Measurements from ENCODE around the gene CLOCK. TPM values are rescaled to one million over a fixed set of nuclear protein-coding genes. Genes with fewer than 3 reads are reported as not detected.

The CLOCK gene
- total and polyA plus RNA-seq, 9 of the 15 experiments (the other 6 are each of a cell fraction or from before 2014, with no cell fraction given), result 3.7 to 14.4 (median 9.4) TPM

DNA sequence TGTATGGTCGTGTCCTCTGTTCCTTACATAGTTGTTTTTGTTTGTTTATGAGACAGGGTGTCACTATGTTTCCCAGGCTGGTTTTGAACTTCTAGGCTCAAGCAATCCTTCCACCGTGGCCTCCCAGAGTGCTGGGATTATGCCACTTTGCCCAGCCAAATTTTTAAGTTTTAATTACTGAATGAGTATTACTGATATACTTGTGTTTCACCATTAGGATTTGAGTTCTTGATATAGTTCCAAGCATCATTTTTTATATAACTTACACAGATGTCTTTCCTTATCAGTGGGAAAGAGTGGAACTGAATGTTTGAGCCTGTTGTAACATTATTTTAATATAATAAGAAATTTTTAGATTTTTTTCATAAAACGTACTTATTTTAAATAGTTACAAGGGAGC, 130.5 kb downstream of the CLOCK start:
- H3K79me2 ChIP-seq (ENCODE audit: control insufficient read depth, insufficient read depth, low read length), result peaks cover 40% of the 10 kb centered on the region
- ChIA-PET POLR2A (interaction anchor here (0.6 to 0.8 kb wide), 3 partner anchors 18 to 289 kb away, joined by 3 read pairs; no protein-coding TSS in a partner anchor), CTCF (ENCODE audit: low intra/inter-chr PET ratio) (no interaction called here)
- no peak for ATAC-seq
- no peaks in the 10 kb centered on the region for H3K9me3 ChIP-seq (replicated peaks; ENCODE audit: control insufficient read depth, insufficient read depth, low read depth, low read length)
- in situ Hi-C loops (cut with MboI) (no loop called here), intact Hi-C loops (cut with micrococcal nuclease) (no loop called here)
- no peak overlapping the region for H3K9ac ChIP-seq (ENCODE audit: insufficient read depth in 1 of 2, low read depth in 2 of 2, low read length in 2 of 2)
- WGBS (ENCODE audit: insufficient coverage, low coverage, missing lambda C conversion rate), result 73% methylated on average over 3 of the region's 3 CpGs
- H2AFZ ChIP-seq (ENCODE audit: low read depth, low read length), result no peak overlapping the region
- TF ChIP-seq CAMTA2 (CRISPR knock-in tag; conservative IDR thresholded peaks at IDR 0.05), result no peak
- TF ChIP-seq SMARCE1 (IDR thresholded peaks at IDR 0.05), result no peak
- TF ChIP-seq, protein P1, sequence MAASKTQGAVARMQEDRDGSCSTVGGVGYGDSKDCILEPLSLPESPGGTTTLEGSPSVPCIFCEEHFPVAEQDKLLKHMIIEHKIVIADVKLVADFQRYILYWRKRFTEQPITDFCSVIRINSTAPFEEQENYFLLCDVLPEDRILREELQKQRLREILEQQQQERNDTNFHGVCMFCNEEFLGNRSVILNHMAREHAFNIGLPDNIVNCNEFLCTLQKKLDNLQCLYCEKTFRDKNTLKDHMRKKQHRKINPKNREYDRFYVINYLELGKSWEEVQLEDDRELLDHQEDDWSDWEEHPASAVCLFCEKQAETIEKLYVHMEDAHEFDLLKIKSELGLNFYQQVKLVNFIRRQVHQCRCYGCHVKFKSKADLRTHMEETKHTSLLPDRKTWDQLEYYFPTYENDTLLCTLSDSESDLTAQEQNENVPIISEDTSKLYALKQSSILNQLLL (CRISPR knock-in tag; IDR thresholded peaks at IDR 0.05; ENCODE audit: borderline replicate concordance), result no peak
- no peak for TF ChIP-seq ZNF384 (IDR thresholded peaks at IDR 0.05; ENCODE audit: low read depth, low read length)
- no peak for TF ChIP-seq RB1 (IDR thresholded peaks at IDR 0.05; ENCODE audit: low read depth)
- no peak for TF ChIP-seq NR2C1 (IDR thresholded peaks at IDR 0.05)
- no peak for TF ChIP-seq NR2C1 (tag; IDR thresholded peaks at IDR 0.05)
- TF ChIP-seq, protein P2, sequence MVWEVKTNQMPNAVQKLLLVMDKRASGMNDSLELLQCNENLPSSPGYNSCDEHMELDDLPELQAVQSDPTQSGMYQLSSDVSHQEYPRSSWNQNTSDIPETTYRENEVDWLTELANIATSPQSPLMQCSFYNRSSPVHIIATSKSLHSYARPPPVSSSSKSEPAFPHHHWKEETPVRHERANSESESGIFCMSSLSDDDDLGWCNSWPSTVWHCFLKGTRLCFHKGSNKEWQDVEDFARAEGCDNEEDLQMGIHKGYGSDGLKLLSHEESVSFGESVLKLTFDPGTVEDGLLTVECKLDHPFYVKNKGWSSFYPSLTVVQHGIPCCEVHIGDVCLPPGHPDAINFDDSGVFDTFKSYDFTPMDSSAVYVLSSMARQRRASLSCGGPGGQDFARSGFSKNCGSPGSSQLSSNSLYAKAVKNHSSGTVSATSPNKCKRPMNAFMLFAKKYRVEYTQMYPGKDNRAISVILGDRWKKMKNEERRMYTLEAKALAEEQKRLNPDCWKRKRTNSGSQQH (CRISPR knock-in tag; IDR thresholded peaks at IDR 0.05), result no peak
- TF ChIP-seq, protein P3, sequence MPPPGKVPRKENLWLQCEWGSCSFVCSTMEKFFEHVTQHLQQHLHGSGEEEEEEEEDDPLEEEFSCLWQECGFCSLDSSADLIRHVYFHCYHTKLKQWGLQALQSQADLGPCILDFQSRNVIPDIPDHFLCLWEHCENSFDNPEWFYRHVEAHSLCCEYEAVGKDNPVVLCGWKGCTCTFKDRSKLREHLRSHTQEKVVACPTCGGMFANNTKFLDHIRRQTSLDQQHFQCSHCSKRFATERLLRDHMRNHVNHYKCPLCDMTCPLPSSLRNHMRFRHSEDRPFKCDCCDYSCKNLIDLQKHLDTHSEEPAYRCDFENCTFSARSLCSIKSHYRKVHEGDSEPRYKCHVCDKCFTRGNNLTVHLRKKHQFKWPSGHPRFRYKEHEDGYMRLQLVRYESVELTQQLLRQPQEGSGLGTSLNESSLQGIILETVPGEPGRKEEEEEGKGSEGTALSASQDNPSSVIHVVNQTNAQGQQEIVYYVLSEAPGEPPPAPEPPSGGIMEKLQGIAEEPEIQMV (tag; conservative IDR thresholded peaks at IDR 0.05; ENCODE audit: low read depth), result no peak
- no peak for TF ChIP-seq RCOR1 (IDR thresholded peaks at IDR 0.05; ENCODE audit: borderline replicate concordance in 1 of 2, low read depth in 2 of 2, low read length in 2 of 2)
- no peak for TF ChIP-seq ERF (CRISPR knock-in tag; IDR thresholded peaks at IDR 0.05)
- H4K20me1 ChIP-seq (replicated peaks; ENCODE audit: control insufficient read depth, insufficient read depth, low read length), result no peaks in the 10 kb centered on the region
- FAIRE-seq, result no peak
- no peak overlapping the region for H3K4me3 ChIP-seq
- peaks cover 89% of the 10 kb centered on the region for H3K36me3 ChIP-seq (ENCODE audit: control insufficient read depth, insufficient read depth, low read length)
- H3K27ac ChIP-seq (ENCODE audit: extremely low read depth, low read depth, low read length), result no peak overlapping the region
- no peaks in the 10 kb centered on the region for H3K4me1 ChIP-seq (replicated peaks in 1 of 2; ENCODE audit: control insufficient read depth in 2 of 2, insufficient read depth in 2 of 2, low read length in 2 of 2)
- no peak for DNase-seq (ENCODE audit: extremely low read depth in 1 of 4, low spot score in 3 of 4)
- H3K9me1 ChIP-seq (ENCODE audit: control insufficient read depth, insufficient read depth, low read length), result no peaks in the 10 kb centered on the region
- BruUV-seq (replicated peaks), result no TSS peak
- no peak overlapping the region for H3K4me2 ChIP-seq (ENCODE audit: insufficient read depth, low read length)
- no peaks in the 10 kb centered on the region for H3K27me3 ChIP-seq (ENCODE audit: control insufficient read depth in 2 of 2, insufficient read depth in 2 of 2, low read length in 2 of 2)

Data from K562 (cell line).